GM21381 (cell line): ENCODE data around the gene IL18BP.

Source experiments
- ATAC-seq: cut with Tn5 transposase; IDR thresholded peaks from one replicate; pipeline ENCODE4 v1.9.1; 2021; ENCODE audit warnings: mild to moderate bottlenecking, moderate library complexity; ENCODE audit not compliant: unreplicated experiment

Gene IL18BP

DNA sequence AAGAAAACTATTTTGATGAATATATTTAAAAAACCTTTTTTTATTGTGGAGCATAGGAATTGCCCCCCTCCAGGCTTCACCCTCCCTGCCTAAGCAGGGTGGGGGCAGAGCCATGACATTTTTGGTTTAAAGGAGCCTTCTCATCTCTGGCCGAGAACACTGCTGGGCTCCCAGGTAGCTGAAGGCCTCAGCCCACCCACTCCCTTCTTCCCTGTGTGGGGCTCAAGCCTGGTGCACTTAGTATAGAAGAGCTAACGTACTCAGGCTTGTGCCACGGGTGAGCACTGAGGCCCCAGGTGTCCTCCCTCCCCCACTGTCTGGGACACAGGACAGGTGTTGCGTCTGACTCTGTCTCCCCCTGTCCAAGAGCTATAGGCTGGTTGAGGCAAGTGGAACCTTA is 2.2 kb upstream of the IL18BP start:
- no peak for ATAC-seq

DNA sequence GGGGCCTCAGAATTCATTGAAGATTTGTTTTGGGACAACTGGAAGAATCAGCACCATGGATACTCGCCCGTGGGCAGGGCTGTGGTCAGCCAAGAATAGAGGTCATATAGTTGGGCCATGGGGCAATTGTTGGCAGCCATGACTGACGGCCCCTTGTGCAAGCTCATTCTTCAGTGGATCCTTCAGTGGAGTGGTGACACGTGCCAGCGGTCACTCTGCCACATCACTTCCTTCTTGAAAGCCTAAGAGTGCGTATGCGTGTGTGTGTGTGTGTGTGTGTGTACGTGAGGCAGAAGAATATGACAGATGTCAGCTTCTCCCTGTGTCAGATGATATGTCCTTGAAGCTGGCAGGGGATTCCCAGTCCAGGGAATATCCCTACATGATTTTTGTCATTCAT is 1.8 kb upstream of the IL18BP start:
- no peak for ATAC-seq

DNA sequence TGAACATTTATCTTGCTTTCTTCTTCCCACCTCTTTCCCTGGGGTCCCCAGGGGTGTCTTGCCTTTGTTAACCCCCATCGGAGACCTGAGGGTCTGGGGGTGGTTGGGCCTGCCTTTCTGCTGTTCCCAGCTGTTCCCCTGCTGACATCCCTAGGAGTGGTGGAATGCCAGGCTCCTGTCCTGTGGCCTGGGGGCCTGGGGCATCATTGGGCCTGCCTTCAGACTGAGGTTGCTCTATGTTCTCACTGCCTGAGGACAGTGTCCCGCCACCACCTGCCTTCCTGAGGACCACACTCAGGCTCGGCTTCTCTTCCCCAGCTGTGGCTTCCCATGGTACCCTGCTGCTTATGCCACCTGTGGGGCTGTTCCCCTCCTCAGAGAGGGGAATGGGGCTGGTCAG is 1.1 kb upstream of the IL18BP start:
- no peak for ATAC-seq

DNA sequence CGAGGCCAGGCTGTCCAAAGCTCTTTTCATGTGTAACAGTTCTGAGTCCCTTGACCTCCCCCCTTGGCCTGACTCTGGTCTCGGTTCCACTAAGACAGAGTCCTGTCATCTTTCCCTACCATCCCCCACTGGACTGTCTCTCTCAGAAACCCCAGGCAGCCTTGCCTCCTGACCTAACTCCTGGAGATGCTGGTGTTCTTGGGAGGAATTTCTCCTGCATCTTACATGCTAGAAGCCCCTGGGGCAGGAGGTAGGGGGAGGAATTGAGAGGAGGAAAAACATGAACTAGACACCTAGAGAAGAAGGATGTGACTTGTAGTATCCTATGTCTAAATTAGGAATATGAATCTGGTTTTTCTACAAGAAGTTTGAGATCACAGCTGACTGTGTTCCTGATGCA is 648 bp upstream of the IL18BP start:
- ATAC-seq = no peak

DNA sequence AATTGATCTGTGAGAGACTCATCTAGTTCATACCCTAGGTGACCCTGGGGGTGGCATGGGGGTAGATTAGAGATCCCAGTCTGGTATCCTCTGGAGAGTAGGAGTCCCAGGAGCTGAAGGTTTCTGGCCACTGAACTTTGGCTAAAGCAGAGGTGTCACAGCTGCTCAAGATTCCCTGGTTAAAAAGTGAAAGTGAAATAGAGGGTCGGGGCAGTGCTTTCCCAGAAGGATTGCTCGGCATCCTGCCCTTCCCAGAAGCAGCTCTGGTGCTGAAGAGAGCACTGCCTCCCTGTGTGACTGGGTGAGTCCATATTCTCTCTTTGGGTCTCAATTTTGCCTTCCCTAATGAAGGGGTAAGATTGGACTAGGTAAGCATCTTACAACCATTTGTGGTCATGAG is 653 bp downstream of the IL18BP start:
- ATAC-seq = no peak

DNA sequence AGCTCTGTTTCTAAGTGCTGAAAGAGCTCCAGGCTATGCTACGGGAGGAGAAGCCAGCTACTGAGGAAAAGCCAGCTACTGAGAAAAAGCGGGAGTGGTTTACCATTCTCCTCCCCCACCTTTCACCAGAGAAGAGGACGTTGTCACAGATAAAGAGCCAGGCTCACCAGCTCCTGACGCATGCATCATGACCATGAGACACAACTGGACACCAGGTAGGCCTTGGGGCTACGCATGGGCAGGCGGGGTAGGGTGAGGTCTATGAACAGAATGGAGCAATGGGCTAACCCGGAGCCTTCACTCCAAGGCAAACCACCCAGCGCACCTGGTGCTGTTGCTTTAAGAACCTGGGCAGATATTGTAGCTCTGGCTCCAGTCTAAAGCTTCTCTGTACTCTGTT is 1.1 kb downstream of the IL18BP start:
- no peak for ATAC-seq

DNA sequence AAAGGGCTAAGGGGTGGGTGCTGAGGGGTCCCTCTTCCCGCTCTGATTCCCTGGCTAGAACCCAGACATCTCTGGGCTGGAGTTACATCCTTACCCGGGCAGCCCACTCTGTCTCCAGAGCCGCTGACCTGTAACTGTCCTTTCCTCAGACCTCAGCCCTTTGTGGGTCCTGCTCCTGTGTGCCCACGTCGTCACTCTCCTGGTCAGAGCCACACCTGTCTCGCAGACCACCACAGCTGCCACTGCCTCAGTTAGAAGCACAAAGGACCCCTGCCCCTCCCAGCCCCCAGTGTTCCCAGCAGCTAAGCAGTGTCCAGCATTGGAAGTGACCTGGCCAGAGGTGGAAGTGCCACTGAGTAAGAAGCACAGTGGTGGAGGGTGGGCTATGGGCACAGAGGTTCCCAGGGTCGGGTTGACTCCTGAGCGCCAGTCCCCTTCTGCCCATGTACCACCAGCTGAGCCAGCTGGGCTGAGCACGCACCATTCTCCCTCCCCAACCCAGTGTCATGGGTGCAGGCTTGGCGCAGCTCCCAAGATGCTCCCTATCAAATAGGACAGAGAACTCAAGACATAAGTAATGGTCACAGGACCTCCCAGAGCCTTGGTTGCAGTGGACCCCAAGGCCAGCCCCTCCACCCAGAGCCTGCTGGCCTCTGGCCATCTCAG is 1.6 kb downstream of the IL18BP start:
- no peak for ATAC-seq

DNA sequence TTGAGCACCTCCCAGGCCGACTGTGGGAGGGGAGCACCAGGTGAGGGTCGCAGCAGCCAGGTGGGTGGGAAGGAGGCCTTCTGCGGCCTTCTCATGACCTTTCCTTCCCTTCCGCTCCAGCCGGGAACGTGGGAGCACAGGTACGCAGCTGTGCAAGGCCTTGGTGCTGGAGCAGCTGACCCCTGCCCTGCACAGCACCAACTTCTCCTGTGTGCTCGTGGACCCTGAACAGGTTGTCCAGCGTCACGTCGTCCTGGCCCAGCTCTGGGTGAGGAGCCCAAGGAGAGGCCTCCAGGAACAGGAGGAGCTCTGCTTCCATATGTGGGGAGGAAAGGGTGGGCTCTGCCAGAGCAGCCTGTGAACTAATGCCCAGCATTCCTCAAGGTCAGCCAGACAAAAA is 2.6 kb downstream of the IL18BP start:
- no peak for ATAC-seq

DNA sequence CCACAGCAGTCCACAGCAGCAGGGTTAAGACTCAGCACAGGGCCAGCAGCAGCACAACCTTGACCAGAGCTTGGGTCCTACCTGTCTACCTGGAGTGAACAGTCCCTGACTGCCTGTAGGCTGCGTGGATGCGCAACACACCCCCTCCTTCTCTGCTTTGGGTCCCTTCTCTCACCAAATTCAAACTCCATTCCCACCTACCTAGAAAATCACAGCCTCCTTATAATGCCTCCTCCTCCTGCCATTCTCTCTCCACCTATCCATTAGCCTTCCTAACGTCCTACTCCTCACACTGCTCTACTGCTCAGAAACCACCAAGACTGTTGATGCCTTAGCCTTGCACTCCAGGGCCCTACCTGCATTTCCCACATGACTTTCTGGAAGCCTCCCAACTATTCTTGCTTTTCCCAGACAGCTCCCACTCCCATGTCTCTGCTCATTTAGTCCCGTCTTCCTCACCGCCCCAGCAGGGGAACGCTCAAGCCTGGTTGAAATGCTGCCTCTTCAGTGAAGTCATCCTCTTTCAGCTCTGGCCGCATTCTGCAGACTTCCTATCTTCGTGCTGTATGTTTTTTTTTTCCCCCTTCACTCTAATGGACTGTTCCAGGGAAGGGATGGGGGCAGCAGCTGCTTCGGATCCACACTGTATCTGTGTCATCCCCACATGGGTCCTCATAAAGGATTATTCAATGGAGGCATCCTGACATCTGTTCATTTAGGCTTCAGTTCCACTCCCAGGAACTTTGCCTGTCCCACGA is 3.3 kb downstream of the IL18BP start:
- ATAC-seq = no peak

DNA sequence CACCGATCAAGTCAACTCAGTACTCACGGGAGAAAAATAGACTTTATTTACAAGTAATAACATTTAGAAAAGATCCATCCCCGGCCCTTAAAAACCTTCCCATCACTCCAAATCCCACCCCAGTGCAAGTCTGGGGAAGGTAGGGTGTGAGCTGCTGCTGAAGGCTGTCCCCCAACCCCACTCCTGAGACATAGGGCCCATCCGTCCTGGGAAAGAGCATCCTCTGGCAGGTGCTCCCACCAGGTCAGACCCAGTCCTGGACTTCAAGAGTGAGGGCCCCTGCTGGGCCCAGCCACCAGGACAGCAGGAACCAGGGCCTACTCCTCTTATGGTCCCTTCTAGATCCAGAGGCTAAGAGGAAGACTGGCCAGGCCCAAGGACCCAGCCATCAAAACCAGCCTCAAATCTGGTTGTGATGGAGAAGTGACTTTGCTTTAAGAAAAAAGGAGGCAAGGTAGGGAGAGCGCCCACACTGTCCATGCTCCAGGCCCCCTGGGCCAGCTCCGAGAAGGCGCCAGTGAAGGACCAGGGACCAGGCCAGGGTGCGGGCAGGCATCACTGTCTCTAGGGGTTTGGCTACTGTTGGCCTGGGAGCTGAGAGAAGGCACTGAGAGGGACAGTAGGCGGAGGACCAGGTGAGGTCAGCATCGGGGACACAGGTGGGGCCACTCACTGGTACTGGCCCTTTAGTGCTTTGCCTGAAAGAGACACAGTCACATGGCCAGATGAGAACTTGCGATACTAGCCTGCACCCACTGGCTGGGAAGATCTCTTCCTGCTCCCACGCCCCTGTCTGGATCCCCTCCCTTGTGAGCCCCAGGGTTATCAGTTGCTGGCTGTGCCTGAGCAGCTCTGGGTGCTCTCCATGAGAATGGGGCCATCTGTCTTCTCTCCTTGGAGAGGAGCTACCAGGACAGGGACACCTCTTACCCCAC is 4.4 kb downstream of the IL18BP start:
- ATAC-seq = no peak

DNA sequence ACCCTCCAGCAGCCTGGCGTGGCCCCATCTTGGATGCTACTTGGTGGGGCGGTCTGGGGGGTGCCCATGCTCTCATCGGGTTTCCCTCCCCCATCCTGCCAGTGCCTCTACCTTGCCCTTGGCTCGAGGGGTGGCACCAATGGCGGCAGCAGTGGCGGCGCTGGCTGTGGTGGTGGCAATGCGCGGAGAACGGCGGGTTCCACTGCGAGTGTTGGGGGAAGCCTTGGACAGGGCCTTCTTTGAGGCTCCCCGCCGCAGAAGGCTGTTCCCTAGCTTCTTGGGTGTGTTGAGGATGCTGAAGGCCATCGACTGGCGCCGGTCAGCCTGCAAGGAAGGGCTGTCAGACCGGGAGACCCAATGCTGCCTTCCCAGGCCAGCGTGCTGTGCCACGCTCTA is 5.1 kb downstream of the IL18BP start:
- ATAC-seq = no peak

DNA sequence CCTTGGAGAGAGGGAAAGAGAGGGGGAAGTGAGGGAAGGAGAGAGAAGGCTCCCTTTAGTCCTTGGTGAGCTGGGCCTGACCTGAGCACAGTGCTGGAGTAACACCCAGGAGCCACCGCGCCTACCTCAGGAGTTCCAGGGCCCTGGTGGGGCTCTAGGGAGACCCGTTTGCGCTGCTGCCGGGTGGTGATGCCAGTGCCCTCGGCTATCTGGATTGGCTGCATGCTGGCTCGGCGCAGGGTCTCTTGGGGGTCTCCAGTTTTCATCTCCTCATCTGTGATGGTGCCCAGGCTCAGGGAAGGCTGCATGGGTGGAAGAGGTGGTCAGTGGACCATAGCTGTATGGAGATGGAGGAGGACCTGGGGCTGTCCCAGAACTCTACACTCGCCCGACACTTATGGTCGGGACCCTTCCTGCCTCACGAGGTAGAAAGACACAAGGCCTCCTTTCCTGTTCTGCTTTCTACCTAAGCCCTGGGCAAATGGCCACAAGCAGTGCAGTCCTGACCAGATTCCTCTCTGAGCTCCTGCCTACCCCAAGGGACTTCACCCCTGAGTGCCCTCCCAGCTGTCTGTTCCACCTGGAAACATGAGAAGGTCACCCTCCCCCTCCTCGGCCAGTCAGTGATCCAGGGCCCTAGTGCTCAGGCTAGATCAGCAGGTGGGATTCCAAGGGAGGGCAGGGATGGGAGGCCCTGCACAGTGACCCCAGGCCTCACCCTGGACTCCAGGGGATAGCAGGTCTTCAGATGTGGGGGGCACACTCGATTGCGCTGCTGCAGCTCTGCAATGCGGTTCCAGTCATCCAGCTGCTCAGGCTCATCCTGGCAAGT is 6.0 kb downstream of the IL18BP start:
- no peak for ATAC-seq

DNA sequence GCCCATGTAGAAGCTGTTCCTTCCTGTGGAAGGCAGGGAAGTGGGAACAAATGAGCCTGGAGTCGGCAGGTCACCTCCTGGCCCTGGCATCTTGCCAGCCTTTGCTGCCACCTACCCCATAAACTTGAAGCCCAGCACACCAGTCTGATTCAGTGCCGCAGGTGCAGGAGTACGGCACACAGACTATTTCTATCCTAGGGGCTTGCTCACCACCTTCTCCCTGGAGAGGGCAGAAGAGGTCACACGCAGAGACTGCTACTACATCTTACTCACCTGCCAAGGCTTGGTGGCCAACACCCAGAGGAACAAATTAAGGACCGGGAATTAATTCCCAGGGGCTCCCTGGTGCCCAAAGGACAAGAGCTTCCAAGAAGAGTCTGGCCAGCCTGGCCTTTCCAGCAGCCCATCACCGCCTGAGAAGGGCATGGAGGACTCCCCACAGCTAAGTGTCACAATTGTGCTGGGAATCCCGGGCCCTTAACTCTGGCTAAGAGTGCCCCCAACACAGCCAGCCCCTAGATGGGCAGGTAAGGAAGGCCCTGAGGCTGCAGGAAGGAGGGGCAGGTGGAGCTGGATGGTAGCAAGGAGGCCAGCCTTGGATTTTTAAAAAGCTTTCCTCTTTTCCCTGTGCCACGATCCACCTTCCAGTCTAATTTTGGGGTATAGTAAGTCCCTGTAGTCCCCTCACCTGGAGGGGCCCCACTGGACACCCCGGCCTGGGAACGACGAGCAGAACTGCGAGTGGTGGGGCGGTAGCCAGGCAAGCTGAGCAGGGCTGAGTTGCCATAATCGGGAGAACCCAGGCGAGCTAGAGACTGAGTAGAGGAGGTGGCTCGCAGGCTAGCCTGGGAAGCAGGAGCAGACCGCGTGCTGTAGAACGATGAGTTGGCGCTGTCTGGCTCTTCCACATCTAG is 6.9 kb downstream of the IL18BP start:
- no peak for ATAC-seq

DNA sequence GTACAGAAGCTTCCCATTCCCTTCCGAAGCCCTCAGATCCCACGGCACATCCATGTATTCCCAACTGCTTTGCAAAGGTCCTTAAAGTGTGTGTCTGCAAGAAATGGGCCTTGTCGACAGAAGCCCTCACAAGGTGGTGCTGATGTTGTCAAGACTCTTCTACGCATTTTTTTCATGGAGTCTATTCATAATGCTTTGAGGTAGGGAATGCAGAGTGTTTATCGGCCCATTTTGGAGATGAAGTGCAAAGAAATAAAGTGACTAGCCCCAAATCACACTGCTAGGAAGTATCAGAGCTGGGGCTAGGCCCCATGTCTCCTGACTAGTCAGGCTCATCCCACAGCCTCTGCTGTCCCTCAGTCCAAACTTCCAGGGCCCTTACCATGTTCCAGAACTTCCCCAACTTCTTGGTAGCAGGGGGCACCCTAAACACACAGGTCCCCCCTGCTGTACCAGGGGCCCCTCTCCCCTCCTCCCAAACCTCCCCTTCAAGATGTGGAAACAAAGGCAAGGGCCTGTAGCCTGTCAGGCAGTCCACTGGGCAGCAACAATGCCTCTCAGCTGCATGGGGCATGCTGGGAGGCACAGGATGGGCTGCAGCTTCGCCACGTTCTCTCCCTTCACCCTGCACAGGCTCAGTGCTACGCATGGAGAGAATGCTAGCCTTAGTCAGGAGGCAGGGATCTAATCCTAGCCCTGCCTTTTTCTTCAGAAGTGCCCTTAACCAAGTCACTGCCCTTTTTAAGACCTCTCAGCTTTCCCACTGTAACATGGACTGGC is 7.8 kb downstream of the IL18BP start:
- ATAC-seq = no peak

DNA sequence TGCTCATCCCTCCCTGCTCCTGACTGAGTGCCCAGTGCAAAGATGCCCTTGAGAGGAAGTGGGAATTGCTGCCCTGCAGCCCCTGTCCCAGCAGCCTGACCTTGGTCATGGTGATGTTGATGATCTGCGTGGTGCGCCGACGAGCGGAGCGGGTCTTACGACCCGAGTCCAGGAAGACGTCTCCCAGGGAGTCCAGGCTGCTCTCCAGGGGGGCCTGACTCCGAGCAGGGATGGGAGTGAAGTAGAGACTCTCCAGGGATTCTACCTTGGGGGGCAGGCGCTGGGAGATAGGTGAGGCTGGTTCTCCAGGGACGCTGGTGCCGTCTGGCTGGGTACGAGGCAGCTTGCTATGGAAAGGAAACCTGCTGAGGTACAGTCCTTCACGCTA is 8.4 kb downstream of the IL18BP start:
- no peak for ATAC-seq

DNA sequence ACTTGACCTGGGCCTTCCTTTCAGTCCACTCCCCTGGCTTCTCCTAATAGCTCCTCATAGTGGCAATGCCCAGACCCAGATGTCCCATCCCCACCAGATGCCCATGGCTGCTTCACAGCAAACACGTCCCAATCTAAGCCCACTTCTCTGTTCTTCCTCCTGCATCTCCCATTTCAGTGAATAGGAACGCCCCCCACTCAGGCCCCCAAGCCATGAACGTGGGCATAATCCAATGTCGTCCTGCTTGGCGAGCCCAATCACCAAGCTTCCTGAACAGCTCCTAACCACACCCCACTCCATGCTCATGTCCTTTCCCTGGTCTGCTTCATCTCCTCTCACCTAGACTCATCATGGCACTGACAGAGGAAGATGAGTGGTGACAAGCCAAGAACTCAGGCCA is 8.9 kb downstream of the IL18BP start:
- no peak for ATAC-seq

DNA sequence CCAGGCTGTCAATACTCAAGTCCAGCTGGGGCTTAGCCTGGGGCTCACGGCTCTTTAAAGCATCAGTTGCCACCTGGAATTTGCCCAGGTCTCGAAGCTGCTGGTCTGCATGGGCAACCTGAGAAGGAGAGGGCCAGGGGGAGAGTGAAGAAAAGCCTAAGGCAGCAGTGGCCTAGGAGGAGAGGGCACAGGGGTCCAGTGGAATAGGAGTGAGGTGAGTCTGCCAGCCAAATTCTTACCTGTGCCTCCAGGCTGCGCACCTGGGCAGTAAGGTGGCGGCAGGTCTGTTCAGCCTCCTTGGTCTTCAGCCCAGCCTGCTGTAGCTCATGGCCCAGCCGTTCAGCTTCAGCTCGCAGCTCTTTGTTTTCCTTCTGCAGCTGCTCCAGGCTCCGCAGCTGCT is 10.0 kb downstream of the IL18BP start:
- ATAC-seq = no peak

DNA sequence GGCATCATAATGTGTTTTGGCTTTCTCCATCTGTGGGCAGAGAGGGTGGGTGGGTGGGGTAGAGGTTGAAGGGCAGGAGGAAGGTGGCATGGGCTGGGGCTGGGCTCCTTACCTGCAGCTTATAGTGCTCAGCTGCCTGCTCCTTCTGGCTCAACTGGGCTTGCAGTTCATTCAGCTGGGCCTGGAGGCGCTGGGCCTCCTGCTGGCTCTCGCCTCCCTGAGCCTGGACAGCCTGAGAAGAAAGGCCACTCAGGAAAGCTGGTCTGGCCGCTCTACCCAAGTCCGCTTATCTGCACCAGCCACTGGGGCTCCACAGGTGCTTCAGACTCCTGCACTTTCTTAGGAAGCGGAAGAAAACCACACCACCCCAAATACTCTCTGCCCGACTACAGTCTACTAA is 10.4 kb downstream of the IL18BP start:
- no peak for ATAC-seq
